Pancreas (tissue), 10 donors: ENCODE measurements around the gene TENM4. TPM values are rescaled to one million over a fixed set of nuclear protein-coding genes. Genes with fewer than 3 reads are reported as not detected.

Experiments
- ATAC-seq, 4 donors: fragments of 200-7000 bp; cut with Tn5 transposase; one replicate each; pipeline versions ENCODE4 v1.8.0 to v1.9.1; 2020; ENCODE audit warnings: mild to moderate bottlenecking in 4 of 4, moderate library complexity in 4 of 4
- DNase-seq, 6 donors: peaks; one replicate each; pipeline ENCODE4 v3.0.0-alpha.2; 2020
- FAIRE-seq: peaks from 2 replicates; lab custom pipeline; 2012; peaks lifted over from hg19 to GRCh38; lab: Jason Lieb, UNC
- H3K27ac ChIP-seq, 4 donors: fragments of 200-600 bp; sonication (generic); 1 replicate in 3 of 4; 2 replicates in 1 of 4; pipeline versions ENCODE4 v1.5.0 to v1.8.0; 2020
- H3K27me3 ChIP-seq, 4 donors: fragments of 200-600 bp; one replicate each; pipeline ENCODE4 v1.8.0; 2021
- H3K36me3 ChIP-seq, 3 donors: fragments of 200-600 bp; sonication (generic) in 1 of 3; one replicate each; pipeline versions ENCODE4 v1.5.0 to v1.8.0; 2020 to 2021
- H3K4me1 ChIP-seq, 3 donors: fragments of 200-600 bp; one replicate each; pipeline ENCODE4 v1.8.0; 2021
- H3K4me3 ChIP-seq, 4 donors: fragments of 200-600 bp; sonication (generic) in 2 of 4; one replicate each; pipeline versions ENCODE4 v1.5.0 to v1.8.0; 2020 to 2021
- H3K9me3 ChIP-seq, 4 donors: fragments of 200-600 bp; one replicate each; pipeline ENCODE4 v1.8.0; 2021
- WGBS, 2 donors: extraction: QIAGEN DNeasy Blood & Tissue Kit; methylation state at CpG; one replicate each; pipeline ENCODE4 v1.1.7; 2013; 5-methylcytosine and 5-hydroxymethylcytosine counted together
- intact Hi-C, 3 donors: fragments of 100-400 bp; cut with DNase I; formaldehyde crosslinking; loops; one replicate each; pipeline versions ENCODE4 v1.11.1 to v1.14.2; 2022
- polyA plus RNA-seq, 2 donors: library from polyadenylated mRNA; stranded (reverse); fragments of 200-250 nt; gene quantifications; one replicate each; pipeline ENCODE4 v1.2.3, GENCODE V29; 2013
- total RNA-seq, 6 donors: library from RNA; stranded (reverse); fragmentation: NEBNext Ultra II Directional in 4 of 6; extraction: Animal tissue kit (Norgen Biotek cat#: 25700) in 4 of 6; gene quantifications; one replicate each; pipeline versions ENCODE4 v1.2.1 to v1.2.4, GENCODE V29; 2021 to 2023
- TF ChIP-seq, protein P1 (sequence below), 4 donors: fragments of 200-600 bp; sonication (generic) in 3 of 4; IDR thresholded peaks; one replicate each; pipeline versions ENCODE4 v1.5.0 to v1.8.0; 2021; ENCODE audit warnings: antibody characterized with exemption in 4 of 4
- donor health status: healthy with polysubstance abuse.
- donor health status: DM: no; HTN: no; CAD: no; lungs with moderate emphysema.
- donor health status: DM: no; HTN: no; CAD: no.
- donor health status: control.
- donor health status: control.
- donor health status: Bipolar disorder and iron deficiency.
- donor health status: DM: yes; HTN: yes; CAD: no.
- donor health status: DM: no; HTN: no; CAD: no.
- donor health status: DM: no; HTN: no; CAD: no.
- donor health status: DM: yes; HTN: yes; CAD: no.

TENM4 gene
- total and polyA plus RNA-seq, 8 donors: 0.37 to 6.8 (median 1.3) TPM

DNA sequence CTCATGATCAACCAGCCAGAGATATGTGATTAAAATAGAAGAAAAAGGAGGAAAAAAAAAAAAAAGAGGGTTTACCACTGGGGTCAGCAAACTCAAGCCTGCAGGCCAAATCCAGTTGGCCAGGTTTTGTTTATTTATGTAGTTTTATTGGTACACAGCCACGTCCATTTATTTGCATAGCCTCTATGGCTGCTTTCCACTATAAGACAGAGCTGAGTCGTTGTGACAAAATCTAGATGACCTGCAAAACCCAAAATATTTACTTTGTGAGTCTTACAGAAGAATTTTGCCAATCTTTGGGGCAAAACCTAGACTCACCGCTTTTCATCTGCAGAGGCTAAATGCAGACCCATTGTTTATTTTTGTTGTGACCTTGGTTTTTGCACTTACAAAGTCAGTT, 87.1 kb downstream of the TENM4 start:
- WGBS, 2 donors: 20 to 24% methylated on average over 3 of the region's 3 CpGs
- H3K36me3 ChIP-seq: no peaks in the 10 kb centered on the region
- no peaks in the 10 kb centered on the region for H3K27me3 ChIP-seq
- TF ChIP-seq, protein P1, sequence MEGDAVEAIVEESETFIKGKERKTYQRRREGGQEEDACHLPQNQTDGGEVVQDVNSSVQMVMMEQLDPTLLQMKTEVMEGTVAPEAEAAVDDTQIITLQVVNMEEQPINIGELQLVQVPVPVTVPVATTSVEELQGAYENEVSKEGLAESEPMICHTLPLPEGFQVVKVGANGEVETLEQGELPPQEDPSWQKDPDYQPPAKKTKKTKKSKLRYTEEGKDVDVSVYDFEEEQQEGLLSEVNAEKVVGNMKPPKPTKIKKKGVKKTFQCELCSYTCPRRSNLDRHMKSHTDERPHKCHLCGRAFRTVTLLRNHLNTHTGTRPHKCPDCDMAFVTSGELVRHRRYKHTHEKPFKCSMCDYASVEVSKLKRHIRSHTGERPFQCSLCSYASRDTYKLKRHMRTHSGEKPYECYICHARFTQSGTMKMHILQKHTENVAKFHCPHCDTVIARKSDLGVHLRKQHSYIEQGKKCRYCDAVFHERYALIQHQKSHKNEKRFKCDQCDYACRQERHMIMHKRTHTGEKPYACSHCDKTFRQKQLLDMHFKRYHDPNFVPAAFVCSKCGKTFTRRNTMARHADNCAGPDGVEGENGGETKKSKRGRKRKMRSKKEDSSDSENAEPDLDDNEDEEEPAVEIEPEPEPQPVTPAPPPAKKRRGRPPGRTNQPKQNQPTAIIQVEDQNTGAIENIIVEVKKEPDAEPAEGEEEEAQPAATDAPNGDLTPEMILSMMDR (IDR thresholded peaks at IDR 0.05): no peak
- intact Hi-C loops: no loop called here
- DNase-seq: no peak
- H3K4me3 ChIP-seq: no peak overlapping the region
- no peak for ATAC-seq
- no peaks in the 10 kb centered on the region for H3K4me1 ChIP-seq
- H3K27ac ChIP-seq: no peak overlapping the region
- H3K9me3 ChIP-seq: no peaks in the 10 kb centered on the region
- no peak for FAIRE-seq

- ATAC-seq (no peak), DNase-seq (no peak), FAIRE-seq (no peak)
- Histone ChIP-seq H3K4me3 (no peak overlapping the region), H3K27me3 (no peaks in the 10 kb centered on the region), H3K36me3 (no peaks in the 10 kb centered on the region), H3K27ac (no peak overlapping the region), H3K9me3 (no peaks in the 10 kb centered on the region), H3K4me1 (no peaks in the 10 kb centered on the region)
- 45 to 50% methylated on average over 5 of the region's 5 CpGs for WGBS, 2 donors
- intact Hi-C loops: no loop called here
- TF ChIP-seq, protein P1 (IDR thresholded peaks at IDR 0.05): no peak
Measured at GRCh38 chr11:79352349-79352703, 88.5 kb downstream of the TENM4 start.

- Histone ChIP-seq H3K27me3 (no peaks in the 10 kb centered on the region), H3K4me1 (no peaks in the 10 kb centered on the region), H3K9me3 (no peaks in the 10 kb centered on the region), H3K27ac (no peak overlapping the region), H3K4me3 (no peak overlapping the region), H3K36me3 (no peaks in the 10 kb centered on the region)
- TF ChIP-seq, protein P1 (IDR thresholded peaks at IDR 0.05): no peak
- DNase-seq: no peak
- no peak for ATAC-seq
- intact Hi-C loops: no loop called here
- WGBS, 2 donors: 47 to 59% methylated on average over 5 of the region's 5 CpGs
- FAIRE-seq: no peak
Measured at GRCh38 chr11:79348976-79349682, 91.7 kb downstream of the TENM4 start.

DNA sequence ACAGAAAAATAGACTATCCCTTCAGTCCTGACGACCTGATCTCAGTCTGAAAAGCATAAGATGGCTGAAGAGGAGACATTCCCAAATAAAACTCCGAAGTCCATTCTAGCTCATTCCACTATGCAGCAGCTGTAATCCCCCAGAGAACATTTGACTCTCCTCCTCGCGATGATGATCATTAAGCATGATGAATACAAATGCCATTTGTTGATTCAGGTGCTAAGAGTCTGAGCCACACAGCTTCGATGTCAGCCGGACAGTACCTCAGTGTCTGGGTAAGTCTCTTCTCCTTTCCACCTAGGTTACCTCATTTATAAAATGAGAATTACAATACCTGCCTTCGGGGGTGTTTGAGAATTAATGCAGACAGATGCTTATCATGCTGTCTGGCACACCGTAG, 94.8 kb downstream of the TENM4 start:
- ATAC-seq (no peak), FAIRE-seq (no peak), DNase-seq (no peak)
- H3K4me1 ChIP-seq: no peaks in the 10 kb centered on the region
- no peaks in the 10 kb centered on the region for H3K27me3 ChIP-seq
- WGBS, 2 donors: 36 to 39% methylated on average over 8 of the region's 8 CpGs
- H3K4me3 ChIP-seq: no peak overlapping the region
- no peaks in the 10 kb centered on the region for H3K9me3 ChIP-seq
- TF ChIP-seq, protein P1 (IDR thresholded peaks at IDR 0.05): no peak
- intact Hi-C loops: no loop called here
- H3K27ac ChIP-seq: no peak overlapping the region
- H3K36me3 ChIP-seq: no peaks in the 10 kb centered on the region

- no peak for ATAC-seq
Measured at GRCh38 chr11:79344753-79345294, 96.0 kb downstream of the TENM4 start.

More at GRCh38 chr11:79344753-79345294, 96.0 kb downstream of the TENM4 start:
- intact Hi-C loops: no loop called here
- DNase-seq (no peak), FAIRE-seq (no peak)
- Histone ChIP-seq H3K9me3 (no peaks in the 10 kb centered on the region), H3K36me3 (no peaks in the 10 kb centered on the region), H3K27ac (no peak overlapping the region), H3K4me3 (no peak overlapping the region), H3K27me3 (no peaks in the 10 kb centered on the region), H3K4me1 (no peaks in the 10 kb centered on the region)
- TF ChIP-seq, protein P1 (IDR thresholded peaks at IDR 0.05): no peak
- WGBS, 2 donors: 52 to 69% methylated on average over 3 of the region's 3 CpGs
